ENCODE data around the gene LYRM4. TPM values are rescaled to one million over a fixed set of nuclear protein-coding genes. Genes with fewer than 3 reads are reported as not detected.

LYRM4 gene
- total RNA-seq, 1 experiment from 2014 or later = 44.3 TPM

DNA sequence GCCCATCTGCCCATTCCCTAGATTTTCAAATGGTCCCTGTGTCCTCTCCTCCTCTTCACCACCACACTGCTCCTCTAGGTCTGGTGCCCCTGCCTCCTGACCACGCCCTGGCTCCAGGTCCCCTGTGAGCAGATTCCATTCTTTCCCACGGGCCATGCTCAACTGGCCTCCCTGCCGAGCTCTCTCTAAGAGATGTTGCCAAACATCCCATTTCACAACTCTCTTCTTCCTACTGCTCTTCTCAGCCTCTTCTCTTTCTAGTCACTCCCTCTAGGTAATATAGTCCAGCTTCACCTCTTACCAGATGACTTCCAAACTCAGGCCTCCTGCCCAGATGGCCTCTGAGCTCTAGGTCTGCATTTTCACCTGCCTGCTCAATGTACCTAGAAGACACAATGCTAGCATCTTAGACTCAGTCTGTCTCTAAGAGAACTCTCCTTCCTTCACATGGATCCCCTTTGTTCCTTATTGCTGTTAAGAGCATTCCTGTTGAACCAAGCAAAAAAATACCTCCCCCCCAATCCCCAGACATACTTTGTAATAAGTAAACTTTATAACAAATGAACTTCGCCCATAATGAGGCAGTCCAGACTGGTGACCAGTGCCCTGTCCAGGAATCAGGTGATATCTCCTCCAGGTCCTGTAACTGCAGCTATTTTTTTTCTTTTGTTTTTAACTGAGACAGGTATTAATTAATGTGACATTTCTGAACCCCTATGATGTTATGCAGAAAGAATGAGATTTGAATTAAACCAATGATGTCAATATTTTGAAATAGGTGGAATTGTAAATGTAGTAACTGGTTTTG is 79.0 kb downstream of the LYRM4 start:
- Histone ChIP-seq H2BK5ac (ENCODE audit: insufficient read length, low read length) (no peak overlapping the region), H3K9ac (ENCODE audit: extremely low read depth, insufficient read length, low read length) (no peak overlapping the region), H4K20me1 (ENCODE audit: control insufficient read depth, insufficient read depth, insufficient read length) (no peaks in the 10 kb centered on the region), H2BK120ac (ENCODE audit: low read depth, low read length, poor library complexity, severe bottlenecking) (no peak overlapping the region), H3K4me1 (ENCODE audit: insufficient read depth, low read length) (no peaks in the 10 kb centered on the region), H3K23me2 (ENCODE audit: insufficient read length, low read depth, low read length, poor library complexity, severe bottlenecking) (no peaks in the 10 kb centered on the region), H2AK5ac (ENCODE audit: insufficient read length, low read length) (no peak overlapping the region), H3K27me3 (ENCODE audit: insufficient read depth, low read length) (no peaks in the 10 kb centered on the region), H4K91ac (ENCODE audit: insufficient read length, low read depth, low read length) (no peak overlapping the region), H3T11ph (ENCODE audit: low read length) (no peak overlapping the region), H3K27ac (ENCODE audit: insufficient read length, low read depth, low read length) (no peak overlapping the region), H2BK12ac (ENCODE audit: insufficient read length, low read depth, low read length) (no peak overlapping the region), H3K4me2 (ENCODE audit: insufficient read depth, insufficient read length, low read length) (no peak overlapping the region), H4K5ac (ENCODE audit: insufficient read length, low read depth, low read length) (no peak overlapping the region), H3K56ac (ENCODE audit: insufficient read length, low read depth, low read length) (no peak overlapping the region), H2AFZ (ENCODE audit: low read length) (no peak overlapping the region), H4K8ac (replicated peaks; ENCODE audit: insufficient read length, low read depth, low read length) (no peak overlapping the region), H3K79me2 (ENCODE audit: insufficient read depth, low read length) (no peaks in the 10 kb centered on the region; the same call in 1 of the 2 replicates), H3K9me3 (ENCODE audit: control insufficient read depth, low read depth, low read length) (no peaks in the 10 kb centered on the region), H3K79me1 (ENCODE audit: insufficient read depth, low read depth, low read length, poor library complexity, severe bottlenecking) (no peaks in the 10 kb centered on the region), H3K4ac (ENCODE audit: low read depth, low read length) (no peak overlapping the region), H3K18ac (ENCODE audit: insufficient read length, low read depth, low read length) (no peak overlapping the region), H3K14ac (ENCODE audit: insufficient read depth, low read length) (no peak overlapping the region; the same call in 1 of the 2 replicates), H2BK20ac (ENCODE audit: low read depth, low read length, poor library complexity, severe bottlenecking) (no peak overlapping the region), H3K23ac (ENCODE audit: insufficient read length, low read depth, low read length) (no peak overlapping the region), H2BK15ac (ENCODE audit: low read depth, low read length) (no peak overlapping the region)
- Mint-ChIP-seq H3K4me1 (peaks cover 17 to 18% of the 10 kb centered on the region in 2 experiments), H3K27me3 (ENCODE audit: low read depth) (no peaks in the 10 kb centered on the region; the same call in 1 of the 2 replicates), H3K36me3 (ENCODE audit: insufficient read depth in 1 of 3, low read depth in 3 of 3) (peaks cover 0 to 2% (median 0%) of the 10 kb centered on the region in 3 experiments; a peak in 2 of 7 replicates), H3K4me3 (no peak overlapping the region), H3K27ac (no peak overlapping the region), H3K9me3 (no peaks in the 10 kb centered on the region)
- TF ChIP-seq, protein P1, sequence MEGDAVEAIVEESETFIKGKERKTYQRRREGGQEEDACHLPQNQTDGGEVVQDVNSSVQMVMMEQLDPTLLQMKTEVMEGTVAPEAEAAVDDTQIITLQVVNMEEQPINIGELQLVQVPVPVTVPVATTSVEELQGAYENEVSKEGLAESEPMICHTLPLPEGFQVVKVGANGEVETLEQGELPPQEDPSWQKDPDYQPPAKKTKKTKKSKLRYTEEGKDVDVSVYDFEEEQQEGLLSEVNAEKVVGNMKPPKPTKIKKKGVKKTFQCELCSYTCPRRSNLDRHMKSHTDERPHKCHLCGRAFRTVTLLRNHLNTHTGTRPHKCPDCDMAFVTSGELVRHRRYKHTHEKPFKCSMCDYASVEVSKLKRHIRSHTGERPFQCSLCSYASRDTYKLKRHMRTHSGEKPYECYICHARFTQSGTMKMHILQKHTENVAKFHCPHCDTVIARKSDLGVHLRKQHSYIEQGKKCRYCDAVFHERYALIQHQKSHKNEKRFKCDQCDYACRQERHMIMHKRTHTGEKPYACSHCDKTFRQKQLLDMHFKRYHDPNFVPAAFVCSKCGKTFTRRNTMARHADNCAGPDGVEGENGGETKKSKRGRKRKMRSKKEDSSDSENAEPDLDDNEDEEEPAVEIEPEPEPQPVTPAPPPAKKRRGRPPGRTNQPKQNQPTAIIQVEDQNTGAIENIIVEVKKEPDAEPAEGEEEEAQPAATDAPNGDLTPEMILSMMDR (conservative IDR thresholded peaks at IDR 0.05) = no peak
- WGBS (ENCODE audit: extremely low coverage, insufficient read length, low lambda C conversion rate) = no CpG with 5 or more reads among the region's 4 CpGs
- no peak for DNase-seq

Measured in H9 (cell line).